TTC549 (cell line): ENCODE data around the gene DNAL1.
A peak's percentile ranks its signal among the peaks of the same experiment; 100 is the strongest.
"Not testable (repeated sequence)": the region's sequence is repeated elsewhere in the genome, so short reads cannot be mapped to it uniquely, and the experiment has no call there.

Experiments
- FAIRE-seq: peaks from 2 replicates; lab custom pipeline; 2012; peaks lifted over from hg19 to GRCh38; lab: Jason Lieb, UNC

DNAL1 gene, protein sequence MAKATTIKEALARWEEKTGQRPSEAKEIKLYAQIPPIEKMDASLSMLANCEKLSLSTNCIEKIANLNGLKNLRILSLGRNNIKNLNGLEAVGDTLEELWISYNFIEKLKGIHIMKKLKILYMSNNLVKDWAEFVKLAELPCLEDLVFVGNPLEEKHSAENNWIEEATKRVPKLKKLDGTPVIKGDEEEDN

GRCh38 chr14:73644531-73645247, at the start of gene DNAL1:
Gene DNAL1 (plus strand): TSS chr14:73644986. CDS start chr14:73645040, 54 bp downstream.
- FAIRE-seq, result peak; percentile 77

- FAIRE-seq, result no peak
Measured at GRCh38 chr14:73599499-73599898, 45.3 kb upstream of the DNAL1 start.

- no peak for FAIRE-seq
Measured at GRCh38 chr14:73602994-73603393, 41.8 kb upstream of the DNAL1 start.

DNA sequence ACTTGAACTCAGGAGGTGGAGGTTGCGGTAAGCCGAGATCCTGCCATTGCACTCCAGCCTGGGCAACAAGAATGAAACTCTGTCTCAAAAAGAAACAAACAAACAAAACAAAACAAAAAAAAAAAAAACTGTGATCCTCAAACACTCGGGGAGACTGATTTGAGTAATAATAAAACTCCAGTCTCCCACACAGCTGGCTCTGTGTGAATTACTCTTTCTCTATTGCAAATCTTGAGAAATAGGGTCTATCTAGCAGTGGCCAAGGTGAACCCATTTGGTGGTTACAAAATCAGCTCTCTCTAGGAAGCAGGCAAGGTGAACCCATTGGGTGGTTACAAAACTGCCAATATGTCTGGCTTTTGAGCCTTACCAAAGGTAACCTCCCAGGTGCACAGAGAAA, 38.5 kb upstream of the DNAL1 start:
- no peak for FAIRE-seq

GRCh38 chr14:73607241-73607640, 37.5 kb upstream of the DNAL1 start:
- FAIRE-seq, result no peak

GRCh38 chr14:73610687-73611086, 34.1 kb upstream of the DNAL1 start:
- FAIRE-seq, result no peak

DNA sequence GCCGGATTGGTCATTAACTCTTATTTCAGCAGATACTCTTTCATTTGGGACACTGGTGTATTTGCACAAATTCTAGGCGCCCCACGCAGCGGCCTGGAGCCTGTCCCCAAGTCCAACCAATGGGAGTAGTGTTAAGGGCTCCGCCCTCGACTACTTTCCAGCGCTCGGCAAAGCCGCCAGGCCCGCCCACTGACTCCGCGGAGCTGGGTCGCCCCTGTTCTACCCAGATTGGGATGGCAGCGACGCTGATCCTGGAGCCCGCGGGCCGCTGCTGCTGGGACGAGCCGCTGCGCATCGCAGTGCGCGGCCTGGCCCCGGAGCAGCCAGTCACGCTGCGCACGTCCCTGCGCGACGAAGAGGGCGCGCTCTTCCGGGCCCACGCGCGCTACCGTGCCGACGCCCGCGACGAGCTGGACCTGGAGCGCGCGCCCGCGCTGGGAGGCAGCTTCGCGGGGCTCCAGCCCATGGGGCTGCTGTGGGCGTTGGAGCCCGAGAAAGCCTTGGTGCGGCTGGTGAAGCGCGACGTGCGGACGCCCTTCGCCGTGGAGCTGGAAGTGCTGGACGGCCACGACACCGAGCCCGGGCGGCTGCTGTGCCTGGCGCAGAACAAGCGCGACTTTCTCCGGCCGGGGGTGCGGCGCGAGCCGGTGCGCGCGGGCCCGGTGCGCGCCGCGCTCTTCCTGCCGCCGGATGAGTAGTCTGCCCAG, 32.3 kb upstream of the DNAL1 start, which contains the start of gene ACOT6:
Gene ACOT6 (plus strand): TSS at position 179 of the 707 bp plus-strand sequence. CDS start 55 bp downstream, at position 234.
- FAIRE-seq, result no peak

- FAIRE-seq, result no peak
Measured at GRCh38 chr14:73613046-73613383, 31.8 kb upstream of the DNAL1 start.

DNA sequence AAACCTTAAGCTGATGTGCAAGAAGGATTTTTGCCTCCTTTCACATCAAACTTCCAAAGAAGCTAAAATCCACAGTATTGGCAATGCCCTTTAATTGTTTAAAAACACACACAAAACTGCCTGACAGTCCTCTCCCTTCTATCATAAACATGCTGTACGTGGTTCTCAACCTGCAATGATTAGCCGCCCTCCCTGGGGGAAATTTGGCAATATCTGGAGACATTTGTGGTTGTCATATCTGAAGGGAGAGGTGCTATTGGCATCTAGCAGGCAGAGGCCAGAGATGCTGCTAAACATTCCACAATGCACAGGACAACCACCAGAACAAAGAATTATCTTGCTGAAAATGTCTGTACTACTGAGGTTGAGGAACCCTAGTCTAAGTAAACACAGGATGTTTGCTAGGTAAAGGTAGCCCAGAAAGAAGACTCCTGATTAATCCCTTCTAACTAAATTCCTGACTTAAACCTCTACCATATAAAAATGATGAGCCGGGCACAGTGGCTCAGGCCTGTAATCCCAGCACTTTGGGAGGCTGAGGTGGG, 31.3 kb upstream of the DNAL1 start:
- no peak for FAIRE-seq

DNA sequence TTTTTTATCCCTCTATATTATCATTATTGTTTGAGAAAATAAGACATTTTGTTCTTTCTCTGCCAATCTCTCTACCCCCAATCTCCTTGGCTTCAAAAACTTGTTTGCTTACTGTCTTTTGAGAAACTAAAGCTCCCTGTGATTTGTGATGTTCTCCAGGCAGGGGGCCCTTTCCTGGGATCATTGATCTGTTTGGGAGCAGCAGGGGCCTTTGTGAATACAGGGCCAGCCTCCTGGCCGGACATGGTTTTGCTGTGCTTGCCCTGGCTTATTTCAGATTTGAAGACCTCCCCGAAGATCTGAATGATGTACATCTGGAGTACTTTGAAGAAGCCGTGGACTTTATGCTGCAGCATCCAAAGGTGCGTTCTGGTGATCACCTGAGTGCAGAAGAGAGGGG, 28.0 kb upstream of the DNAL1 start:
- no peak for FAIRE-seq

GRCh38 chr14:73619524-73619923, 25.3 kb upstream of the DNAL1 start:
- FAIRE-seq, result no peak

- no peak for FAIRE-seq
Measured at GRCh38 chr14:73620268-73620667, 24.5 kb upstream of the DNAL1 start.

DNA sequence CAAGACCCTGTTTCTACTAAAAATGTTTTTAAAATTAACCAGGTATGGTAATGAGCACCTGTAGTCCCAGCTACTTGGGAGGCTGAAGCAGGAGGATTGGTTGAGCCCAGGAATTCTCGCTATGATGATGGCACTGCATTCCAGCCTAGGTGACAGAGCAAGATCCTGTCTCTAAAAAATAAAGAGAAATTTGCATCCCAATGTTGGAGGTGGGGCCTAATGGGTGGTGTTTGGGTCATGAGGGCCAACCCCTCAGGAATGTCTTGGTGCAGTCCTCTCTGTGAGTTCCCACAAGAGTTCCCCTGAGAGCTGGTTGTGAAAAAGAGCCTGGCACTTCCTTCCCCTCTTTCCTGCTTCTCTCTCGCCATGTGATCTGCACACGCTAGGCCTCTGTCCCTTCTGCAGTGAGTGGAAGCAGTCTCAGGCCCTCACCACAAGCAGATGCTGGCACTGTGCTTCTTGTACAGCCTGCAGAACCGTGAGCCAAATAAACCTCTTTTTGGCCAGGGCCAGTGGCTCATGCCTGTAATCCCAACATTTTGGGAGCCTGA, 21.2 kb upstream of the DNAL1 start:
- FAIRE-seq, result no peak

- FAIRE-seq, result no peak
Measured at GRCh38 chr14:73625706-73626105, 19.1 kb upstream of the DNAL1 start.

- FAIRE-seq, result no peak
Measured at GRCh38 chr14:73627151-73627558, 17.6 kb upstream of the DNAL1 start.

DNA sequence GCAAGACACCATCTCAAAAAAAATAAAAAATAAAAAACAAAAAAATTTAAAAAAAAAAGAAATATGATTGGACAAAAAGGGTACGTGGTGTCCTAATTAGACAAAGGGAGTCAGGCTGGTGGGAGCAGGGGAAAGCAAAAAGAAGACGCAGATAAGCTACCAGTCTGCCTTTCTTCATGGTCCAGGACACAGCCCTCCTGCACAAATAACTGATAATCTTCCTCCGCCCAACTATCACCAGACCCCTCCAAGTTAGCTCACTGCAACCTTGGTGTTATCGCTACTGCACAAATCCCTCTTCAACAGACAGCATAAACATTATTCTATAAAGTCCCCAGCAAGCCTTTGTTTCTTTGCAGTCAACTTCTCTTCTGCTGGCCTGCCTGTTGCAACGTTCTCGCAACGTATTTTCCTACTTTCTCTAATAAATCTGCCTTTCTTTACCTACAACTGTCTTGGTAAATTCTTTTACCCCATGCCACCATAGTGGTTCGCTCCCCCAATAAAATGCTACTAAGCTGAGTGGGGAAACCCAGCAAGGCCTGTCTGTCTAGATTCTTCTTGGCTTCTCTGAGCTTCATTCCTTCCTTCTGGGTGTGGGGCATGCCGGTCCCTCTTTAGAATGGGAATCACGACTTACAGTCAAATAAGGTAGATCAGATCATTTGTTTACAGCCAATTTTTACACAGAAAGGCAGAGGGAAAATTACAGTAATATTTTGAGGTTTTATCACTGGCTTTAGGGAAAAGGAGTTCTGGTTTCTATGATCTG, 14.6 kb upstream of the DNAL1 start:
- no peak for FAIRE-seq

- FAIRE-seq, result peak; percentile 63
Measured at GRCh38 chr14:73633116-73634010, 11.4 kb upstream of the DNAL1 start.

GRCh38 chr14:73634011-73634833, 10.6 kb upstream of the DNAL1 start:
- no peak for FAIRE-seq

GRCh38 chr14:73636355-73636754, 8.4 kb upstream of the DNAL1 start:
- FAIRE-seq, result not testable (repeated sequence)

DNA sequence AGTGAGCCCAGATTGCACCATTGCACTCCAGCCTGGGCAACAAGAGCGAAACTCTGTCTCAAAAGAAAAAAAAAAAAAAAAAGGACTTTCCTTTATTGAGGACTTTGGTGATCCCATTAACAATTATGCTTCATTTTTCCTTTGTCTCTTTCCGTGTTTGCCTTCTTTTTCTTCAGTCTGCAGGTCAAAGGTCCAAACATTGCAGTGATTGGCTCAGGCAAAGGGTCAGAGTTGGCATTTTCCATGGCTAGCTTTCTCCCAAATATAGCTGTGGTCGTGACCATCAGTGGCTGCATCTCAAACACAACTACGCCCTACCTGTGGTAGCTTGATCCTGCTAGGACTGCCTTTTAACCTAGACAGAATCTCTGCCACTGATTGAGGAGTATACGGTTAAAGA, 7.0 kb upstream of the DNAL1 start:
- no peak for FAIRE-seq
